ENCODE results near the gene HAUS6. TPM values are rescaled to one million over a fixed set of nuclear protein-coding genes. Genes with fewer than 3 reads are reported as not detected.

Gene HAUS6
- total RNA-seq, 3 donors from 2014 or later (not counting 1 experiment from before 2014, with no cell fraction given): 14.6 to 18.3 (median 14.9) TPM

DNA sequence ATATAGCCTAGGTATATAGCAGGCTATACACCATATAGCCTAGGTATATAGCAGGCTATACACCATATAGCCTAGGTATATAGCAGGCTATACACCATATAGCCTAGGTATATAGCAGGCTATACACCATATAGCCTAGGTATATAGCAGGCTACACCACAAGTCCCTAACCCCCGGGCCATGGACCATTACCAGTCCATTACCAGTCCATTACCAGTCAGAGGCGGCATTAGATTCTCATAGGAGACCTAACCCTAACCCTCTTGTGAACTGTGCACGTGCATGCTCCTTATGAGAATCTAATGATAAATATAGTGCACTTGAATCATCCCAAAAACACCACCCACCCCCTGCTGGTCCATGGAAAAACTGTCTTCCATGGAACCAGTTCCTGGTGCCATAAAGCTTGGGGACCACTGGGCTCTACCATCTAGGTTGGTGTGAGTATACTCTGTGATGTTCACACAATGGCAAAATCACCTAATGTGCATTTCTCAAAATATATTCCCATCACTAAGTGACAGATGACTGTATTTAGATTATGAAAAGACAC is 19.9 kb upstream of the HAUS6 start:
- Histone ChIP-seq H3K9me3 (ENCODE audit: control insufficient read depth, insufficient read depth, low read length) (no peaks in the 10 kb centered on the region), H3K27ac (ENCODE audit: low read length) (no peak overlapping the region), H3K4me3 (ENCODE audit: low read length) (no peak overlapping the region), H3K36me3 (ENCODE audit: control insufficient read depth, insufficient read depth, low read length) (peaks cover 51% of the 10 kb centered on the region), H3K27me3 (ENCODE audit: control insufficient read depth, insufficient read depth, low read length) (no peaks in the 10 kb centered on the region), H3K4me1 (ENCODE audit: control insufficient read depth, insufficient read depth, low read length) (peaks cover 12% of the 10 kb centered on the region)
- H3K27ac Mint-ChIP-seq: no peak overlapping the region
- H3K4me1 Mint-ChIP-seq: peaks cover 13 to 28% of the 10 kb centered on the region in 2 donors
- intact Hi-C loops (cut with micrococcal nuclease): no loop called here
- no peak overlapping the region for H3K4me3 Mint-ChIP-seq
- TF ChIP-seq, protein P1, sequence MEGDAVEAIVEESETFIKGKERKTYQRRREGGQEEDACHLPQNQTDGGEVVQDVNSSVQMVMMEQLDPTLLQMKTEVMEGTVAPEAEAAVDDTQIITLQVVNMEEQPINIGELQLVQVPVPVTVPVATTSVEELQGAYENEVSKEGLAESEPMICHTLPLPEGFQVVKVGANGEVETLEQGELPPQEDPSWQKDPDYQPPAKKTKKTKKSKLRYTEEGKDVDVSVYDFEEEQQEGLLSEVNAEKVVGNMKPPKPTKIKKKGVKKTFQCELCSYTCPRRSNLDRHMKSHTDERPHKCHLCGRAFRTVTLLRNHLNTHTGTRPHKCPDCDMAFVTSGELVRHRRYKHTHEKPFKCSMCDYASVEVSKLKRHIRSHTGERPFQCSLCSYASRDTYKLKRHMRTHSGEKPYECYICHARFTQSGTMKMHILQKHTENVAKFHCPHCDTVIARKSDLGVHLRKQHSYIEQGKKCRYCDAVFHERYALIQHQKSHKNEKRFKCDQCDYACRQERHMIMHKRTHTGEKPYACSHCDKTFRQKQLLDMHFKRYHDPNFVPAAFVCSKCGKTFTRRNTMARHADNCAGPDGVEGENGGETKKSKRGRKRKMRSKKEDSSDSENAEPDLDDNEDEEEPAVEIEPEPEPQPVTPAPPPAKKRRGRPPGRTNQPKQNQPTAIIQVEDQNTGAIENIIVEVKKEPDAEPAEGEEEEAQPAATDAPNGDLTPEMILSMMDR (IDR thresholded peaks at IDR 0.05): no peak
- WGBS (ENCODE audit: insufficient coverage): 92% methylated on average over 2 of the region's 3 CpGs
- H3K36me3 Mint-ChIP-seq: peaks cover 21% of the 10 kb centered on the region
- DNase-seq (no peak), ATAC-seq (no peak)
- H3K27me3 Mint-ChIP-seq (ENCODE audit: low read depth in 2 of 2): no peaks in the 10 kb centered on the region
- H3K9me3 Mint-ChIP-seq: no peaks in the 10 kb centered on the region

DNA sequence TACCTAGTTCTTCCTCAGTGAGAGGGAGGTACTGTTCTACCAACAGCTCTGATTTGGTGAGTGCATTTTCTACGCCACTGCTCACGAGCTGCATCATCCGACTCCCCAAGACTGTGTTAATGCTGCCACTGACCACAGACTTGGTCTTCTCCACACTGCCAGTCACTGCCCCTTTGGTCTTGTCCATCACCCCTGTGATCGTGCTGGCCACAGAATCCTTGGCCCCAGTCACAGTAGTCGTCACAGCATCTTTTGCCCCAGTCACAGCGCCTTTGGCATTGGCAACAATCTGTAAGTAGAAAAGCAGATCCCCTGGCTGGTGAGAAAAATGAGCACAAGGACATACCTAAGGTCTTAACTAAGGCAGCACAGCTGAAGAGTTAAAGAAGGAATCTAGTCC is 18.2 kb upstream of the HAUS6 start:
- 98% methylated on average over 6 of the region's 6 CpGs for WGBS (ENCODE audit: insufficient coverage)
- DNase-seq: no peak
- Mint-ChIP-seq H3K4me3 (no peak overlapping the region), H3K9me3 (no peaks in the 10 kb centered on the region), H3K36me3 (peaks cover 28% of the 10 kb centered on the region), H3K4me1 (peaks cover 13 to 20% of the 10 kb centered on the region in 2 donors), H3K27ac (no peak overlapping the region), H3K27me3 (ENCODE audit: low read depth in 2 of 2) (no peaks in the 10 kb centered on the region)
- H3K4me1 ChIP-seq (ENCODE audit: control insufficient read depth, insufficient read depth, low read length): peaks cover 4% of the 10 kb centered on the region
- intact Hi-C loops (cut with micrococcal nuclease): no loop called here
- H3K27me3 ChIP-seq (ENCODE audit: control insufficient read depth, insufficient read depth, low read length): no peaks in the 10 kb centered on the region
- no peak for ATAC-seq
- TF ChIP-seq, protein P1 (IDR thresholded peaks at IDR 0.05): no peak
- peaks cover 65% of the 10 kb centered on the region for H3K36me3 ChIP-seq (ENCODE audit: control insufficient read depth, insufficient read depth, low read length)
- no peak overlapping the region for H3K4me3 ChIP-seq (ENCODE audit: low read length)
- H3K27ac ChIP-seq (ENCODE audit: low read length): no peak overlapping the region
- H3K9me3 ChIP-seq (ENCODE audit: control insufficient read depth, insufficient read depth, low read length): no peaks in the 10 kb centered on the region

DNA sequence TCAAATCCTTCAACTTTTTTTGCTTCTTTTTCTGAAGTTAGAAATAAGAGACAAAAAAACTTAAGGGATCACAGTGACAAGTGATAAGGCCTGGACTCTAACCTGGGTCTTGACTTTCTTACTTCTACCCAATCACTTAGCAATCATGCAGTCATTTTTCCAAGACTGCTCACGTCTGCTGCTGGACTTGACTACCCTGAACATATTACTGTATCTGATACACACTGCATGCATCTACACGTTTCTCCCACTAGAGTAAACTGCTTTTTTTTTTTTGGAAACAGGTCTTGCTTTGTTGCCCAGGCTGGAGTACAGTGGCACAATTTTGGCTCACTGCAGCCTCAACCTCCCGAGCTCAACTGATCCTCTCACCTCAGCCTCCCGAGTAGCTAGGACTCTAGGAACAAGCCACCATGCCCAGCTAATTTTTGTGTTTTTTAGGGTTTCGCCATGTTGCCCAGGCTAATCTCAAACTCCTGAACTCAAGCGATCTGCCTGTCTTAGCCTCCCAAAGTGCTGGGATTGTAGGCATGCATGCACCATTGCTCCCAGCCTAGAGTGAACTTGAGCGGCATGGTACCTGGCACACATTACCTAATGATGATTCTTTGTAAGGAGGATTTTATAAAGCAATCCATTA is 17.2 kb upstream of the HAUS6 start:
- H3K9me3 Mint-ChIP-seq: no peaks in the 10 kb centered on the region
- no peak for DNase-seq
- H3K4me3 Mint-ChIP-seq: no peak overlapping the region
- Histone ChIP-seq H3K27me3 (ENCODE audit: control insufficient read depth, insufficient read depth, low read length) (no peaks in the 10 kb centered on the region), H3K4me3 (ENCODE audit: low read length) (no peak overlapping the region), H3K36me3 (ENCODE audit: control insufficient read depth, insufficient read depth, low read length) (peaks cover 69% of the 10 kb centered on the region), H3K9me3 (ENCODE audit: control insufficient read depth, insufficient read depth, low read length) (no peaks in the 10 kb centered on the region), H3K27ac (ENCODE audit: low read length) (no peak overlapping the region), H3K4me1 (ENCODE audit: control insufficient read depth, insufficient read depth, low read length) (peaks cover 4% of the 10 kb centered on the region)
- intact Hi-C loops (cut with micrococcal nuclease): no loop called here
- 96% methylated on average over 6 of the region's 7 CpGs for WGBS (ENCODE audit: insufficient coverage)
- H3K36me3 Mint-ChIP-seq: peaks cover 35% of the 10 kb centered on the region
- peak overlapping the region in 1 of 2 donors; percentile 6 for H3K27ac Mint-ChIP-seq
- TF ChIP-seq, protein P1 (IDR thresholded peaks at IDR 0.05): no peak
- peaks cover 12 to 20% of the 10 kb centered on the region in 2 donors for H3K4me1 Mint-ChIP-seq
- no peaks in the 10 kb centered on the region for H3K27me3 Mint-ChIP-seq (ENCODE audit: low read depth in 2 of 2)
- ATAC-seq: no peak
